NCI-H774 (cell line): ENCODE data around the gene HOXB8.
A peak's percentile ranks its signal among the peaks of the same experiment; 100 is the strongest.

Experiments used
- DNase-seq: peaks from one replicate; lab custom pipeline; 2025; lab: John Stamatoyannopoulos, UW

Gene HOXB8

GRCh38 chr17:48624544-48625494 is 9.7 kb upstream of the HOXB8 start:
- no peak for DNase-seq

GRCh38 chr17:48624118-48624517 is 9.0 kb upstream of the HOXB8 start:
- no peak for DNase-seq

DNA sequence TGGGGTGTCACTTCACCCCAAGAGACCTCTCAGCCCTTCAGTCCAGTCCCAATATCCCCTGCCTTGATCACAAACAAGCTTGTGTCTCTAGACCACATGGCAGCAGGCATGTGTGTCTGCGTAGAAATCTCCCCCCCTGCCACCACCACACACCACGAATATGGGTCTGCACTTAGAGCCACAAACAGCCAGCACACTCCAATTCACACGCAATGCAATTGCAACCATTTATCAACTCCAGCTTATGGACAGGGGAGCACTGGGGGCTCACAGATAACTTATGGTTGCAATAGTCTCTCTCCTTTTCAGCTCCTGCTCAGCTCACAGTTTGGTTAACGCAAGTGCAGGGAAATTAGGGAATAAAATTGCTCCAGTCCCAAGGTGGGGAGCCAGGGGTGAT is 8.5 kb upstream of the HOXB8 start:
- DNase-seq, result no peak

- no peak for DNase-seq
These were observed 7.8 kb upstream of the HOXB8 start for GRCh38 chr17:48622857-48623256.

GRCh38 chr17:48621410-48622392 is 6.6 kb upstream of the HOXB8 start:
- DNase-seq, result no peak

DNA sequence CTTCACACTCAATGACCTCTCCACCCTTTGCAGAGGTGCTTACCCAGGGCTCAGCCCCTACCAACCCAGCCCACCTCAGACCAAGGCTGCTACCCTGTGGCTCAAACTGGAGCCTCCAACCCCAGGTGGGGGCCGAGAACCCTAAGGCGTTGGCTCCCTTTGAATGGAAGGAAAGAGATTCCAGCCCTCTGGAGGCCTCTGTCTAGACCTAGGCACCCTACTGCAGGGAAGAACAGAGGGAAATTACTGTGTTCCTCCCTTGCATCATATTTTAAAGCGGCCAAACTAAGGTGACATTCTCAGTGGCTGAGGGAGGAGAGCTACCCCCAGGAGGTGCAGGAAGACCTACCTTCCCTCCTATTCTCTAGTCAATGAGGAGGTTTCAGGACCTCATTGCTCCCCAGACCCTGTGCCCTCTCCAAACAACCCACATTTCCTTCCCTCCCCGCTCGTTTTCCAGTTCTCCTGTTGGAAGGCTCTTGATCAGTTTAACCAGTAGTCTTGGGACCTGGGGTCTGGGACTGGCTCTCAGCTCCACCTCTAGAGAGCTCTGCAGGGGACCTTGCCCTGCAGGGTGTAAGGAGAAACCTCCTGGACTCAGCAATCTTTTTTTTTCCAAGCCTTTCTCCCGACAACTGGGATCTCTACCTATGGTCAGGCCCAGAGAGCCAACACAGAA is 5.5 kb upstream of the HOXB8 start:
- no peak for DNase-seq

GRCh38 chr17:48619826-48620449 is 4.8 kb upstream of the HOXB8 start:
- DNase-seq, result no peak

GRCh38 chr17:48618256-48618896 is 3.3 kb upstream of the HOXB8 start:
- DNase-seq, result peak; percentile 93

DNA sequence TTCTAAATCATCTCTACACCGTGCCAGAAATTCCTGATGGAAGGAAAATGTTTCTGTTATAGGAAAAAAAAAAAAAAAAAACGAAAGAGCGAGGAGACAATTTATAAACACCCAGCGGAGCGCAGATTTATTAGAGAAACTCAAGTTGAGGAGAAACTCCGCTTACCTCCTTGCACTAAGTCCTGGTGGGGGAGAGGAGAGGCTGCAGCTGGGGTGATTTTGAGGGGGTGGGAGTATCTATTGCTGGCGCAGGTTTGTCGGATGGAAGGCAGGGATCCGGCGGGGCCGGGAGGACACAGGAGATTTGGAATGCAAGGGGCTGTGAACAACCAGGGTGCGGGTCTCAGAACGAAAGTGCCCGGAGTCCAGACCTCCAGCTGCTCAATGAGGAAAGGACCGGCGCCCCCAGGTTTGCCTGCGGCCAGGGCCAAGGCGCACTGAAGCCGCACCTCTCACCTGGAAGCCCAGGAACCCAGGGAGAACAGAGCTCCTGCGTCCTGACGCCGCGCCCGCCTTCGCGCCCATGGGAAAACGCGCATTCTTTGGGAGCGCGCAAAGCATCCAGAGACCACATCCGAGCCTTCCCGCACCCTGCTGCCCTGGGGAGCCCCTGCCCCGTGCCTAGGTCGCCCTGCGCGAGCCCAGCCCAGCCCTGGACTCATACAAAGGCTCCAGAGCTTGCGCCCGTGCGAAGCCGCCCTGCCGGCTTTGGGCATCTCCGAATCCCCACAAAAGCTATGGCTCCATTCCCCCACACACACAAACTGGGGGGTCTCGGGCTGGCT is 2.6 kb upstream of the HOXB8 start:
- no peak for DNase-seq

DNA sequence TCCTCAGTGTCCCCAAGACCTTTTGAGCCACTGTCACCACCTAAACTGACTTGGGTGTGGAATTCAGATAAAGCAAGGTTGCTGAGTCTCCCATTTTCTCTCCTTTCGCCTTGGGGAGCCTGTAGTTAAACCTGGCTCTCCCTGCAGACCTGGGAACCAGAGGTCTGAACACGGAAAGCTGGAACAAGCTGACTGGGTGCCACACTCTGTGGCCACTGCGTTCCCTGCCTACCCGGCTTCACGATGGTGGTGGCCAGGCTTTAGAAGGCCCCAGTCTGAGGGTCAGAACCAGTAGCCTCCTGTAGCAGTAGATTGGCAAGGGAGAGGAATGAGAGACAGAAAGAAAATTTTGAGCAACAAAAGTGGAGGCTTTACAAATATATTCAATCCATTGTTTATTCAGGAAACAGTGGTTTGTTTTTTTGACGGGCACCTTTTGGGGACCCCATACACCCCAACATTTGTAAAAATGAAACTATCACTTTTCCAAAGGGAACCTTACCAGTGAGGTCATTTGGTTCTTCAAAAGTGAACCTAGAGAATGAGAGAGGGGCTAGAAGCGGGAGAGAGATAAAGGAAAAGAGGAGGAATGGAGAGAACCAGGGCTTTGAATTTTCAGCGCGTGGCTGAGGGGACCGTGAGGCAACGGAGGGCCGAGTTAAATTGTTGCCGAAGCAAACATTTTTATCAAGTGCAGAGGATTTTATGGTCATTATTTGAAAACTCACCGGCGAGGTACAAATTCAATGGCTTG is 1.8 kb upstream of the HOXB8 start:
- no peak for DNase-seq

DNA sequence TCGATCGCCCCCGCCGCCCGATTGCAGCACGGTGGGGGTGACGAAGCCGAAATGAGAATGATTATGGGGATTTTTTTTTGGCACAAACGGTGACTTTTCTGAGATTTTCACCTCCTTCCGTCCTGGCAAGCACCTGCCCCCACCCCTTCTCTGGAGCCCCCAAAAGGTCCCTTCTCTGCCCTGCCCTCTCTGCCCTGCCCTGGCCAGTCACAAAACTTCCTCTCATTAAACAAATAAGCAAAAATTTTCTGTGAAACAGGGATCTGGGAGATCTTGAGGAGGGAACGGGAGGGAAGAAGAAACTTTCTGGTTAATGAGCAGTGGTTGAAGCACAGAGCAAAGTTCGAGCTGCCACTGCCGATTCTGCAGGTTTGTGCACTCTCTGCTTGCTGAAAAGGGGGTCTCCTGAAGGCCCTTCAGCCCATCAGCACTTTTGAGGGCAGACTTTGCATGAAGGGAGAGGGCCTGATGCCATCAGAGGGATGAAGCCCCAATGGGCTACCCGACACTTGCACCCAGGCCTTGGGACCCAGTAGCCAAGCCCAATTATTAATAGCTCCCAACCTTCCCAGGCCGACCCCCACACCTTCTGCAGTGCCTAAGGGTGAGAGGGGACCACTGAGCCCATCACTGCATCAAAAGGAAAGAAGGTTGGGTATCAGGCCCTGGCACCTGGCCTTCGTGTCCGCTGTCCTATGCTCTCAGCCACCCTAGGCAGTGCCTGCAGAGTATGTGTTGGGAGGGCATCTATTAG is 1.0 kb upstream of the HOXB8 start:
- DNase-seq, result no peak

GRCh38 chr17:48613862-48614694 is 1.0 kb downstream of the HOXB8 start:
- DNase-seq, result no peak

DNA sequence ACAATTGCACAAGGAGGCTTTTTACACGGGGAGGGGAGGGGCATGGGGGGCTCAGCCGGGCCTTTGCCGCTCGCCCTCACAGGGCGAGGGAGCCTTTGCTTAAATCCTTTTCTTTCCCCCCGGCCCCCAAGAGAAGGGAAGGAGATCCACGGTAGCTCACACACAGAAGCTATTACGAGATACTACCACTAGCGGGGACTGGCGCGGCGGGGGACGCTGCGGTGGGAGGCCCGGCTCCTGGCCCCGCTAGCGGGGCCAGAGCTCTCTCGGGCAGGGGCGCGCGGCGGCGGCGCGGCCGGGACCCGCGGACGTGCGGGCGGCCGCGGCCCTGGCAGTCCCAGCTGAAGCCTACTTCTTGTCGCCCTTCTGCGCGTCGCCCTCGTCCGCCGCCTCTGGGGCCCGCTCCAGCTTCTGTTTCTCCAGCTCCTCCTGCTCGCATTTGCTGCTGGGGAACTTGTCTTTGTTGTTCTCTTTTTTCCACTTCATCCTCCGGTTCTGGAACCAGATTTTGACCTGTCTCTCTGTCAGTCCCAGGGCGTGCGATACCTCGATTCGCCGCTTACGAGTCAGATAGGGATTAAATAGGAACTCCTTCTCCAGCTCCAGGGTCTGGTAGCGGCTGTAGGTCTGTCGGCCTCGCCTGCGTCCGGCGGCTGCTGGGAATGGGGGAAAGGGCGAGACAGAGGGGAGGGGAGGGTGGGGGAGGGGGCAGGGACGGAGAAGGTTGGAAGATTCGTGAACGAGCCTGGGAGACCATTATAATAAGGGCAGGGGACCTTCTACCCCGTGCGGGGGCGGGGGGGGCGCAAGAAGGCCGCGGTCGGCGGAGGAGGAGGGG is 2.0 kb downstream of the HOXB8 start:
- DNase-seq, result peak; percentile 62

DNA sequence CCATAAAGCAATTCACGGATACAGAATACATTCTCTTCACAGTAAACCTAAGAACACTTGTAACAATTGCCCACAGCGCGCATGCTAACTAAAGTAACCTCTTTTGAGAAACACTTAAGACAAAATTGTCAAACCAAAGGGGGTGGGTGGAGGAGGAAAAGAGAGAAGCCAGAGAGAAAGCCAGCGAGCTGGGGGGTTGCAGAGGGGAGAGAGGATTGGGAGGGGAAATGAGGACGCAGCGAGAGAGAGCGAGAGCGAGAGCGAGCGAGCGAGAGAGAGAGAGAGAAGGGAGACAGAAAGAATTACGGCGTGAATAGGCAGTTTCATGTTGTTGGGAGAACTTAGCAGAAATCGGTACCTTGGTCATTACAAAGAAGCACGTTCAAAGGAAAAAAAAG is 2.6 kb downstream of the HOXB8 start:
- peak; percentile 67 for DNase-seq

DNA sequence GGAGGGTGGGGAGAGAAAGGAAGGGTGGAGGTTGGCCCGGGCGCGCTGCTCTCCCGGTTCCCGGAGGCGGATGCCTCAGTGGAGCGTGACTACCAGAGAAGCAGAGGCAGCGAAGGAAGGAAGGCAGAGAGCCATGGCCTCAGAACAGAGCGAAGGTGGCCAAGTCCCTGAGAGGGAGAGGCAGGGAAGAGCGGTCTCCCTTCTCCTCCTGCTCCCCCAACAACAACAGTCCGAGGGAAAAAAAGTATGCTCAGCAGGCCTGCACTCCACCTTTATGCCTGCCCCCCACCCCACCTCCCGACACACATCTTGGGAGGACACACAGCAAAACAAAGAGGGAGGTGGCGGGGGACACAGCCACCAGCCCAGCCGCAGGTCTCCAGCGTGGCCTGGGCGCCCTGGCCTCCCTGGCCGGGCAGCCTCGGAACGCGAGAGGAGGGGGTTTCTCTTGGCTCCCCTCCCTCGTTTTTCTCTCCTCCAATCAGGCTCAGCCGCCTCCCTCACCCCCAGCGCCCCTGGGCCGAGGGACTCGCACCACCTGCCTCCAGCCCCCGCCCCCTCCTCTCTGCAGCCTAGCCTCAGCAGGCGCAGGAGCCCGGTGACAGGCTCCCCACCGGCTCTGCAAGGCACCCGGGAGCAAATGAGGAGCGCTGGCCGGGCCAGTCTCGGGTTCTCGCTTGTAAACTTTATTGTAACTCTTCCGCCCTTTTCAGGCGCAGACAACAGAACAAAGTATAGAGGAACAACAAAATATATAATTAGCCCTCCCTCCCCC is 3.2 kb downstream of the HOXB8 start:
- DNase-seq, result peak; percentile 92

GRCh38 chr17:48611213-48611612 is 3.9 kb downstream of the HOXB8 start:
- DNase-seq, result no peak
